ENCODE results near the gene PHACTR3. TPM values are rescaled to one million over a fixed set of nuclear protein-coding genes. Genes with fewer than 3 reads are reported as not detected.

Gene PHACTR3
- total and polyA plus RNA-seq, 2 experiments from 2014 or later: 0.45 to 0.61 TPM

GRCh38 chr20:59686404-59687346 lies 82.3 kb downstream of the PHACTR3 start:
- ATAC-seq: no peak
- Mint-ChIP-seq H3K27ac (no peak overlapping the region), H3K27me3 (ENCODE audit: insufficient read depth, low read depth, poor library complexity) (peaks cover 11% of the 10 kb centered on the region), H3K9me3 (no peaks in the 10 kb centered on the region), H3K4me3 (no peak overlapping the region), H3K4me1 (peaks cover 4% of the 10 kb centered on the region; the same call in 1 of the 3 replicates), H3K36me3 (ENCODE audit: low read depth) (no peaks in the 10 kb centered on the region)
- Histone ChIP-seq H2AFZ (no peak overlapping the region), H3K27me3 (ENCODE audit: insufficient read depth) (no peaks in the 10 kb centered on the region), H3K4me3 (no peak overlapping the region), H3K9me2 (ENCODE audit: insufficient read depth) (peaks cover 5% of the 10 kb centered on the region; the same call in 1 of the 2 replicates), H3K36me3 (ENCODE audit: insufficient read depth) (no peaks in the 10 kb centered on the region), H4K20me1 (replicated peaks; ENCODE audit: insufficient read depth) (no peaks in the 10 kb centered on the region), H3K4me1 (ENCODE audit: insufficient read depth) (no peaks in the 10 kb centered on the region), H3F3A (replicated peaks; ENCODE audit: low read depth) (no peaks in the 10 kb centered on the region), H3K79me2 (replicated peaks; ENCODE audit: insufficient read depth) (no peaks in the 10 kb centered on the region), H3K27ac (ENCODE audit: low read depth) (no peak overlapping the region), H3K4me2 (no peak overlapping the region)
- no peak for DNase-seq (ENCODE audit: low spot score)
- TF ChIP-seq CTCF (conservative IDR thresholded peaks at IDR 0.05; ENCODE audit: low read depth in 2 of 2) (no peak), ZNF462 (CRISPR knock-in tag; IDR thresholded peaks at IDR 0.05) (no peak), NANOG (IDR thresholded peaks at IDR 0.05; ENCODE audit: borderline replicate concordance) (no peak), CREB1 (CRISPR knock-in tag; IDR thresholded peaks at IDR 0.05; ENCODE audit: low read depth) (no peak), ETS1 (IDR thresholded peaks at IDR 0.05) (no peak), EZH2phosphoT487 (IDR thresholded peaks at IDR 0.05; ENCODE audit: unreplicated experiment) (no peak), STAT1 (IDR thresholded peaks at IDR 0.05; ENCODE audit: unreplicated experiment) (no peak), EZH2 (IDR thresholded peaks at IDR 0.05; ENCODE audit: low read depth, unreplicated experiment) (no peak), POLR2AphosphoS5 (IDR thresholded peaks at IDR 0.05; ENCODE audit: low read depth) (no peak), ZNF331 (CRISPR knock-in tag; IDR thresholded peaks at IDR 0.05; ENCODE audit: low read depth) (no peak), REST (IDR thresholded peaks at IDR 0.05; ENCODE audit: unreplicated experiment) (no peak), JUNB (IDR thresholded peaks at IDR 0.05; ENCODE audit: unreplicated experiment) (no peak), ZNF114 (CRISPR knock-in tag; IDR thresholded peaks at IDR 0.05) (no peak)
